A673 (cell line): Measurements from ENCODE around the gene MKNK2.

Experiments used
- EZH2 ChIP-seq: fragments of 200-600 bp; sonication (generic); IDR thresholded peaks from 2 replicates; pipeline ENCODE4 v1.6.1; 2017; ENCODE audit warnings: borderline replicate concordance, low read depth, mild to moderate bottlenecking, mixed read lengths, antibody characterized with exemption, low read length; ENCODE audit not compliant: poor library complexity, severe bottlenecking
- TF ChIP-seq, protein P1 (sequence below): fragments of 300-800, 200-600 bp; sonication (generic); conservative IDR thresholded peaks from 2 replicates; pipeline ENCODE4 v1.5.1; 2017; ENCODE audit warnings: low read depth, mild to moderate bottlenecking, antibody characterized with exemption, low read length, moderate library complexity, mixed read lengths

DNA sequence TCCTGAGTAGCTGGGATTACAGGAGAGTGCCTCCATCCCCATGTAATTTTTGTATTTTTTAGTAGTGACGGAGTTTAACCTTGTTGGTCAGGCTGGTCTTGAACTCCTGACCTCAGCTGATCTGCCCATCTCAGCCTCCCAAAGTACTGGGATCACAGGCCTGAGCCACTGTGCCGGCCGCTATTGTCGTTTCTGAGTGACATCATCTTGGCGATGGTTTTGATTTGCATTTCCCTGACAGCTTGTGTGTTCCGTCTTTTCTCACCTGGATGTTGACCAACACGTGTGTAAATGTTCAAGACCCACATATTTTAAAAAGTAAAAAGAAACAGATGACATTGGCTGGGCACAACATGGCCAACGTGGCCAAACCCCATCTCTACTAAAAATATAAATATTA is 12.8 kb upstream of the MKNK2 start:
- TF ChIP-seq, protein P1, sequence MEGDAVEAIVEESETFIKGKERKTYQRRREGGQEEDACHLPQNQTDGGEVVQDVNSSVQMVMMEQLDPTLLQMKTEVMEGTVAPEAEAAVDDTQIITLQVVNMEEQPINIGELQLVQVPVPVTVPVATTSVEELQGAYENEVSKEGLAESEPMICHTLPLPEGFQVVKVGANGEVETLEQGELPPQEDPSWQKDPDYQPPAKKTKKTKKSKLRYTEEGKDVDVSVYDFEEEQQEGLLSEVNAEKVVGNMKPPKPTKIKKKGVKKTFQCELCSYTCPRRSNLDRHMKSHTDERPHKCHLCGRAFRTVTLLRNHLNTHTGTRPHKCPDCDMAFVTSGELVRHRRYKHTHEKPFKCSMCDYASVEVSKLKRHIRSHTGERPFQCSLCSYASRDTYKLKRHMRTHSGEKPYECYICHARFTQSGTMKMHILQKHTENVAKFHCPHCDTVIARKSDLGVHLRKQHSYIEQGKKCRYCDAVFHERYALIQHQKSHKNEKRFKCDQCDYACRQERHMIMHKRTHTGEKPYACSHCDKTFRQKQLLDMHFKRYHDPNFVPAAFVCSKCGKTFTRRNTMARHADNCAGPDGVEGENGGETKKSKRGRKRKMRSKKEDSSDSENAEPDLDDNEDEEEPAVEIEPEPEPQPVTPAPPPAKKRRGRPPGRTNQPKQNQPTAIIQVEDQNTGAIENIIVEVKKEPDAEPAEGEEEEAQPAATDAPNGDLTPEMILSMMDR = no peak
- no peak for TF ChIP-seq EZH2
